ENCODE data around the gene P2RY12.

P2RY12 gene

DNA sequence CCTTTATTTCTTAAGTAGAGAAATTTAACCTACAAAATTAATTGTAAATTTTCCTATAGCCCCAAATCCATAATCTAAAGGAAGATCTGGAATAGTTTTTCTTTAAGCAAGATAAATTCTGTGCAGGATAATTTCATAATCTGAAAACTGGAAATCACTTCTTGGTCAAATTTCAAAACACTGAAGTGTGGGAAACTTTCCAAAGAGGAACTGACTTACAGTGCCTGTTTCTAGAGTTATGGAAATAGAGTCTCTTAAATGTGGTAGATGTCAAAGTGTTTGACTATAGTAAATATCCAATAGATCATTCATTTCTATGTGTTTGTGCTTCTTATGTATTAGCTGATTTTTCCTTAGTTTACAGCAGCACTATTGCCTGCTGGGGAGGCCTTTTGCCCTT lies 53.7 kb downstream of the P2RY12 start:
- DNase-seq, result no peak

DNA sequence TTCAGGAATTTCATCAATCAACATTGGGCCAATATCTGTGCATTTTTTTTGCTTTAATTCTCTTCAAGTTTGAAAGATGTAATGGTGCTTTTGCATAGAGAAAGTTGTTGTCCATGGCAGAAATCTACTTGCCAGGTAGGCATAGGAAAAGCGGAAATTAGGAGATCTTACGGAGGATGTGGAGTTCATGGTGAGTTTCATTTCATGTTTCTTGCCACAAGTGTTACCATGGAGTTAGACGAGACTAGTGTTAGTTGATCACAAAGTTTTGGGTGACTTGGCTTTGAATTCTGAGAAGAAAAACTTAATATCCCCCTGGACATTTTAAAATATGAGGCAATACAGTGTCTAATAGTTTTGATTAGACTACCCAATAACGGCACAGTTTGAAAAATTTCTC lies 54.2 kb downstream of the P2RY12 start:
- DNase-seq, result no peak

- no peak for DNase-seq
Observed at GRCh38 chr3:151329363-151329762, 55.2 kb downstream of the P2RY12 start, which contains the start of gene P2RY13. Gene P2RY13 (minus strand): TSS chr3:151329549. CDS start chr3:151329528, 21 bp downstream.

DNA sequence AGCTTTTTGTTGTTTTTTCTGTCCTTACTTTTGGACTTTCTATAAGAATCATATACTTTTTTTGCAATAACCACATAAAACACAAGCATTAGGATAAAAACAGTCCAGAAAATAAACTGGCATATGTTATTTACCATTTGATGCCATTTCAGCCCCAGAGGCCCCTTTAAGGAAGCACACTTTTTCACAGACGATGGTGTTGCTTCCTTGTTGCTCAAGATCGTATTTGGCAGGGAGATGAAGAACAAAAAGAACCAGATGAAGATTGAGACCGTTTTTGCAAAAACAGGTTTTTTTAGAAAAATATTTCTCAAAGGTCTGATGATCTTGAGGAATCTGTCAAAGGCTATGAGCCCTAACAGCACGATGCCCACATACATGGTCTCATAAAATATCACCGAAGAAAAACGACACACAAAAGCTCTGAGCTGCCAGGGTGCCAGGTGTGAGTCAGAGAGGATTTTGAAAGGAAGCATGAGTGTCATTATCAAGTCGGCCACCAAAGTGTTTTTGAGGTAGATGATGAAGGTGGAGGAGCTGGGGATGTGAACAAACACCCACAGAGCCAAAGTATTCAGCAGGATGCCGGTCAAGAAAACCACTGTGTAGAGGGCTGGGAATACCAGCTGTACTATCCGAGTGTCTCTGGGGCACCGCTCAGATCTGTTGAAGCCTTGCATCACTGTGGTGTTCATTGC lies 56.1 kb downstream of the P2RY12 start:
- no peak for DNase-seq

DNA sequence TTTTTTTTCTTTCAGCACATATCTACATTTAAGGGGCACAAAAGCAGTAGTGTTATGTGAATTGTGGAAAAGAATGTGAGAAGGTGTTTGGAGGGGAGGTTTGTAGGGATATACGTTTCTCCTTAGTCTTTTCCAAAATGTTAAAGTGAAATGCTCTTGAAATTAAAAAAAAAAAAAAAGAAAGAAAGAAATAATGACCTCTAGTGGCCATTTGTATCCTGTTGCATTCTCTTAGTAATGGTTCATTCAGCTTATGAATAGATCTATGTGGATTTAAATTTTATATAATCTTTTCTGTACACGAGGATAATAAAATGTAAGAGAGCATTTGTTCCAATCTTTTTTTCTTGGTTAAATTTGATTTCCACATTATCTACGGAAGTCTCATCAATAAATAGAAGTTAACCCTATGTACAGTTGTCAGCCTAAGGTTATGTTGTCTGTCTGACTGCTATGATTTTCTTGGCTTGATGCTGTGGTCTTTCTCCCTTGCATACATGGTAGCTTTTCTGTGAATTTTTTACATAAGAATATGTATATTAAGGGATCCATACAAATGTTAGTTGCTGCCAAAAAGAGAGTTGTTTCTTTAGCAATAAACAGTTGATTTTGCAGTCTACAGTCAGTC lies 56.9 kb downstream of the P2RY12 start:
- DNase-seq, result no peak

DNA sequence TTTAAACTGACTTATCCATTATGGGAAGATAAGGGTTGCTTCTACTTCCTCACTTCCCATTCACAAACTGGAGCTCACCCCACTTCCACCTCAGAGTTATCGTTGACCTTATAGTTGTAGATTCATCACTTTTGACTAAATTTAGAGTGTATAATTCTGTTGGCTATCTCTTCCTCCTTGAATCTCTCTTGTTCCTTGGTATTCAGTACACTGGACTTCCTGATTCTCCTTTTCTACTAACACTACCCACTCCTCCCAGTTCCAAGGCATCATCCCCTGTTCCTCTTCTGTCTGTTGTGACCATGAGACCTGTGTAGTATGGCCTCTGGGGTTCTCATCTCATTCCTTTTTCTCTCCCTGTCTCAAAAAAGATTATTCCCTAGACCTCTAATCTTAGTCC lies 62.0 kb downstream of the P2RY12 start:
- DNase-seq, result no peak

GRCh38 chr3:151321526-151321925 lies 63.0 kb downstream of the P2RY12 start:
- DNase-seq, result no peak

DNA sequence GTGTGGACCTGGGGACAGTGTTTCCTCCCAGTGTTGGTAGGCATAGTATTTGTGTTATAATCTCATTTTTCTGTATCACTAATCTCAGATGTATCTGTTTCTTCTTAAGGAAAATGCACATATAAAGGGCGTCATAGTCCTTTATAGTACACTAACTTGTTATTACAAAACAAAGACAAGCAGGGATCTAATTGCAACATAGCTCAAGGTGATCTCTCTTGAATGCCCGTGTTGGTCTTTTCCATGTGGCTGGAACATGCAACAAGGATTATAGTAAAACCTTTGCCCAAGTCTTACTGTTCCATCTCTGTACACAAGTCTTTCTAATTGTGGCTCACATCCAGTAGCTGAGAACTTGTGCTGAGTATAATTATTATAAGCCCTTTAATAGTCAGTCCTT lies 64.4 kb downstream of the P2RY12 start:
- no peak for DNase-seq

DNA sequence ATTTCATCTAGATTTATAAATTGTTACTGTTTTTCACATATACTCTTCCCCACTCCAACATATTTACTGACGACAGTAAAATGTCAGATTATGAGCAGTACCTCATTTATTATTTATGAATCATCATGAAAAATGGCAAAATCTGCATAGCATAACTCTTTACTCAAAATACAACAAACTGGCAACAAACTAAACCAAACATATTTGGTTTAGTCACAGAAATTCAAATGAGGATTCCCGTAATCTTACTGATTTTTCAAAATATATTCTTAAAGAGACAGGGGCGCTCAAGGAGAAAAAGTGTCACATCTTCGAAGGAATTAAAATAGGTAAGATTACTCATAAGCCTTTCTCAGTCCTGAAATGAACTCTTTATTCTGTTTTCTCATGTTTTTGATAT lies 64.9 kb downstream of the P2RY12 start:
- DNase-seq, result no peak

DNA sequence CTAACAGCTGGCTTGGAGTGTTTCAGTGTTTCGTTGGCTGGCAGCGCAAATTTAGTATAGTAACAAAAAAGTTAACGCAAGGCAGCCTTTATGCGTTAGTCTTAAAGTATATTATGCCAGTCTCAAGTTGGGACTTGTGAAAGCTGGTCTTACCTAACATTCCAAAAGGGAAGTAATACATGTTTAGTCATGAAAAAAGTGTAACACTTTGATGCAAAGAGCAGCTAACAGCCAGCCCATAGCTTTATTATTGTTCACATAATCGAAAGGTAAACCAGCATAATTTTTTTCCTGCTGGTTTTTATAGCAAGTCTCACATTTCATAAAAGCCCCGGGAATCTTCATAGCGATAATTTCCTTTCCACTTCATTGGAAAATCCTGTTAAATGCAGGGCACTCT lies 65.6 kb downstream of the P2RY12 start:
- DNase-seq, result no peak

GRCh38 chr3:151318313-151318712 lies 66.2 kb downstream of the P2RY12 start:
- no peak for DNase-seq

- no peak for DNase-seq
Observed at GRCh38 chr3:151316267-151316991, 68.1 kb downstream of the P2RY12 start, which contains the start of gene GPR87. Gene GPR87 (minus strand): TSS chr3:151316820. CDS start chr3:151300100, 16,720 bp downstream.

DNA sequence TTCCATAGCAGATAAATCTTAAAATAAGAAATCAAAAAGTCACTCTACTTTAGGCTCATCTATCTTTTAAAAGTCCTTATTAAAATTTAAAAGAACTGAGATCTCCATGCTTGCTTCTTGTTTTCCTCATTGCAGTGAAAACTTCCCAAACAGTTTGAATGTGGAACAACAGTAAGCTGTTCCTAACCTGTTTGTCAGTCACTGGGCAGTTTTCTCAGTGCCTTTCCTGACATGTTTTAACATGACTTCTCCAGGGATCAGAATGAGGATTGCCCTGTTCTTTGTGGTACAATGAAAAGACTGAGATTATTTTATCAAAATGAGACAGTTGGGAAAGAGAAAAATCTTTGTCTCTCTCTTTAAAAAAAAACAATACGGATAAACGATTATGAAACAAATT lies 68.7 kb downstream of the P2RY12 start:
- DNase-seq, result no peak

DNA sequence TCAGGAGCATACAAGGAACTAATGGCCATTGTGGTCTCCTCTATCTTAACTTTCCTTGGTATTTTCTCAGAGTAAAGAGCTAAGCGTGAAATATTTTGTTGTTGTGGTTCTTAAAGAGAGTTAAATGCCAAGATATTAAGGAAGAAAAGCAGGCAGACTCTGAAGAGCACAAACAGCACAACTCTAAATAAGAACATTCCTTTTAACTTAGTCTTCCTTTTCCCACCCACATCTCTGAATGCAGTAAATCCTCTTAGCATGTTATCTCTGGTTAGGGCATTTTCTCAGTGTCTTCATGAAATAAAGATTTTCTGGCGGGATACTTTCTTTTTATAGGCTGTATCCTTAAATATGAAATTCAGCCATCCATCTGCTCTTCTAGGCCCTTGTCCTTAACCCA lies 69.4 kb downstream of the P2RY12 start:
- no peak for DNase-seq

DNA sequence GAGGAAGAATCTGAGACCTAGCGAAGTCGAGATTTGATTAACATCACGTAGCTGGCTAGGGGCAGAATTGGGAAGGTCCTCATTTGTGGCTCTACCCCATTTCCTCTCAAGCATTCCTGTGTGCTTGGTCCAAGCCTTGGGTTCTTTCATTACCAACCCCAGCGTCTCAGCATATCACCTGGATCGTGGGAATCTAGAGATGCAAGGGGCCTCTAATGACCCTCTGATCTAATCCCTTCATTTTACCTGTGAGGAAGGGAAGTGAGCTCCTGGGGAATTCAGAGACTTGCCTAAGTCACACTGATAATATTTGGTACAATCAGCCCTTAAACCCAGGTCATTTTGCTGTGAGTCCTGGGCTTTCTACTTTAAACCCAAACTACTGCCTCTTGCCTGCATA lies 70.0 kb downstream of the P2RY12 start:
- DNase-seq, result no peak

DNA sequence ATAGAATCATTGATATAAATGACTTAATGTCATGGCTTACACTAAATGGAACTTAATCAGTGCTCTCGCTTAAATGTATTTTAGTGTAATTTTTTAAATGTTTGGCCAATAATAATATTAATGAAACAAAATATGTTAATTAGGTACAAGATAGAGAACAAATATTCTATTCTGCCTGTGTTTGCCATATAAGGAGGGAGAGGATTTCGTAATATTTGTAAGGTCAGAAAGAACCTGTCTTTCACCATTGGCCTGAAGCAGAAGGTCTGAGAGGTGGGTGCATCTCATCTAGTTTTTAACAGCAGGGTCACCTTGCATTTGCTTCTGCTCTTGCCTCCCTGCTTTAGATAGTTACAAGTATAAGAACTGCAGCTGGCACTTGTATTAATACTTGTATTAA lies 70.4 kb downstream of the P2RY12 start:
- no peak for DNase-seq

DNA sequence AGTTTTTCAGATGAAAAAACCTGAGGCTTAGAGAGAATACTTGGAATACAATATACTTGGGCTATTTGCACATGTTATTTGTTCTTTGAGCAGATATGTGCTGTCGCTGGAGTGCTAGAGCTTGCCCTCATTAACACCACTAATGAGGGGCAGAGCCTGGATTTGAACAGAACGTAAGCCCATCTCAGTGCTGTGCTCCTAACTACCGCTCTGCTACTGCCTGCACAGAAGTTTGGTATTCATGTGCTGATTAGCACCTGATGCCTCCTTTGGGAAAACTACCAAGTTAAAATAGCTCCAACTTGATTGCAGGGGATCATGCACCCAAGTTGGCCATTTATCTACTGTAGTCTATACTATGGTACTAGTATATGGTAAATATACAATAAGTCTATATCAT lies 71.6 kb downstream of the P2RY12 start:
- no peak for DNase-seq

- DNase-seq, result no peak
Observed at GRCh38 chr3:151309566-151309965, 75.0 kb downstream of the P2RY12 start.

DNA sequence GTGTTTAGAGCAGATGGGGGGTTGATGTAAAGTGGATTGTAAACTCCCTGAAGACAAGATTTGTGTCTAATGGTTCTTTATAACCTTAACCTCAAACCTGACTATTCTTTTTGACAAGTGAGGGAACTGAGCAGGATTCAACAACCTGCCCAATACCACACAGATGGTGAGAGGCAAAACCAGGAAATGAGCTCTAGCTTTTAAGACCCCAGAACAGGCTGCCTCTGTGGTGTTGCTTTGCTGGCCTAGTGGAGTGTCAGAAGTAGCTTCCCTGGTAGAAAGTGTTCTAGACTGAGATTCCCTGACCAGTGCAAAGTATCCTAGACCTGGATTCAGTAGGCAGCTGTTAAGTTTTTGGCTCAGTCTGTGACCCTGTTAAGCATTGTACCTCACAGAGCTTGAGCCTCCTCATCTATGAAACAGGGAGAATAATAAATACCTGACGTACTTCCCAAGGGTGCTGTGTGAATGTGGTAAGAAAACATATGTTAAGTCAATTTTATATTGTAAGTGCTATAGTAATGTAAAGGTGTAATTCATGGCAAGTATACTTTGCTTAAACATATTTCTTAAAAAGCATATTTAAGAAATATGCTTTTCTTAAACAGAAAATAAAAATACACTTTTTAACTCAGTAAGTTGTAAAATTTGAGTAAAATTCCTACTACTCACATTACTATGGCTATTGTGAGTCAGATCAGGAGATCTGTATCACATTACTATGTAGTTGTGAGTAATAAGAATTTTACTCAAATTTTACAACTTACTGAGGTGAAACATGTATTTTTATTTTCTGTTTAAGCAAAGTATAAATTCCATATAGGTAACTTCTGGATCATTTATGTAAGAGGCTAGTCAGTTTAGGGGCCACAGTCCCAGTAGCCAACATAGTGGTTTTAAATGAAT lies 76.7 kb downstream of the P2RY12 start:
- DNase-seq, result no peak

DNA sequence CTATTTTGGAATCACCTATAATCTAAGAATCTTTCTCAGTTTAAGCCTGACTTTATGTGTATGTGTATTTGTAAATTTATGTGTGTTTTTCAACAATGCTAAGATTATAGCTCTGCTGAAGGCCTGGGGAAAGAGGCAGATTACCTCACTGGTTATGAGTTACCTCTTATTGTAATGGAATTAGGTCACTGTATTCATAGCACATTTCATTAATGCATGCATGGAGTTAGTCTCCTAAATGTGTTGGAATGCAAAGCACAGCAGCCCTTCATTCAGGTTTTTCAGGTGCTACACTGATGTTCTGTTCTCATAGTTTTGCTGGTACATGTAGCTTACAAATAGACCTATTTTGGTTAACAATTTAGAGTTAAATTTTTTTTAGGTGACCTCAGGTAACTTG lies 77.4 kb downstream of the P2RY12 start:
- no peak for DNase-seq

DNA sequence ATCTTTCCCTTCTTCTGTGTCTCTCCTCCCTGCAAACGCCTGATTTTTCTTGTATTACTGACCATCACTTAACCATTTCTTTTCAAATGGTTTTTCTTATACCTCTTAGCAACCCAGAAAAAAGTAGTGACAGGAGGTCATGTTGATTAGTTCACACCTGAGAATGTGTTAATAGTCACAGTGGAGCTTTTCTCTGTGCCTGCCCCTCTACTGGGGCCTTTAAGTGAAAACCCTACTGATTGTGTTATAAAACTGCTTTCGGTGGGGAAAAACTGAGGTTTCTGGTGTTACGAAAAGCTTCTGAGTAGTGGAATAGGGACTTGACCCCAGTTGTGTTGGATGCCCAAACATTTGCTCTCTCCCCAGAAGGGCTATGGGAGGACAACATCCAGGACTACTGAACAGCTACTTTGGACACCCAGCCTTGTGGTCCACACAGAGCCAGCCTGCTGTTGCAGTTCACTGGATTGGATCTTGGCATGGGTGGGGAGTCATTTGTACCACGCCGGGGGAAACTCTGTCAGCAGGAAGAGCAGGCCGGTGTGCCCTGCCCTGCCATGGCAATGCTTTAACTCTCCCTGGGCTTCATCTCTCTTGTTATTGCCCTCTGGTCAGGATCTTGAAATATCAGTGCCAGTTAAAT lies 78.3 kb downstream of the P2RY12 start:
- no peak for DNase-seq

- DNase-seq, result no peak
Observed at GRCh38 chr3:151305775-151306151, 78.8 kb downstream of the P2RY12 start.

Data from GDM1 (cell line).